Neural cell (in vitro differentiated cells): ENCODE results near the gene ZNF385D. TPM values are rescaled to one million over a fixed set of nuclear protein-coding genes. Genes with fewer than 3 reads are reported as not detected.

Experiments
- H2AFZ ChIP-seq: fragments of 200-600, 300-800 bp; sonication (generic), shearing (Covaris generic); 2 replicates; pipeline ENCODE4 v1.6.0; 2014; ENCODE audit warnings: low read depth, mild to moderate bottlenecking, antibody characterized with exemption, low read length, moderate library complexity
- H3F3A ChIP-seq: fragments of 200-600 bp; shearing (Covaris generic); 2 replicates; pipeline ENCODE4 v1.6.1; 2016; ENCODE audit warnings: mild to moderate bottlenecking, moderate library complexity, mixed read lengths, antibody characterized with exemption, low read length; ENCODE audit not compliant: insufficient read depth, poor library complexity, severe bottlenecking
- H3K27ac ChIP-seq: fragments of 200-600, 300-800 bp; sonication (generic), shearing (Covaris generic); 2 replicates; pipeline ENCODE4 v1.5.1; 2014; ENCODE audit warnings: mild to moderate bottlenecking, low read length, moderate library complexity
- H3K27me3 ChIP-seq: fragments of 300-800, 200-600 bp; sonication (generic), shearing (Covaris generic); 2 replicates; pipeline ENCODE4 v1.6.0; 2014; ENCODE audit warnings: mild to moderate bottlenecking, low read depth, low read length, moderate library complexity; ENCODE audit not compliant: insufficient read depth
- H3K36me3 ChIP-seq: fragments of 300-800, 200-600 bp; sonication (generic), shearing (Covaris generic); 2 replicates; pipeline ENCODE4 v1.5.1; 2014; ENCODE audit warnings: mild to moderate bottlenecking, antibody characterized with exemption, low read length, moderate library complexity; ENCODE audit not compliant: insufficient read depth
- H3K4me2 ChIP-seq: fragments of 300-800, 200-600 bp; sonication (generic), shearing (Covaris generic); 2 replicates; pipeline ENCODE4 v1.6.0; 2014; ENCODE audit warnings: mild to moderate bottlenecking, low read length
- H3K4me3 ChIP-seq: fragments of 300-800, 200-600 bp; sonication (generic), shearing (Covaris generic); 2 replicates; pipeline ENCODE4 v1.5.1; 2014; ENCODE audit warnings: mild to moderate bottlenecking, low read length, moderate library complexity
- H3K79me2 ChIP-seq: fragments of 200-600 bp; shearing (Covaris generic); replicated peaks from 2 replicates; pipeline ENCODE4 v1.6.0; 2014; ENCODE audit warnings: mild to moderate bottlenecking, low read length, moderate library complexity; ENCODE audit not compliant: insufficient read depth
- H3K9ac ChIP-seq: fragments of 300-800, 200-600 bp; sonication (generic), shearing (Covaris generic); 2 replicates; pipeline ENCODE4 v1.6.1; 2016; ENCODE audit warnings: mild to moderate bottlenecking, low read length, mixed read lengths
- H3K9me2 ChIP-seq: fragments of 200-600 bp; shearing (Covaris generic); 2 replicates; pipeline ENCODE4 v1.6.1; 2016; ENCODE audit warnings: mild to moderate bottlenecking, low read length, mixed read lengths; ENCODE audit not compliant: insufficient read depth
- H3K9me3 ChIP-seq: fragments of 200-600, 300-800 bp; sonication (generic), shearing (Covaris generic); 2 replicates; pipeline ENCODE4 v1.6.1; 2016; ENCODE audit warnings: mild to moderate bottlenecking, mixed run types, low read length, moderate library complexity, mixed read lengths
- H4K20me1 ChIP-seq: fragments of 200-600 bp; shearing (Covaris generic); 2 replicates; pipeline ENCODE4 v1.6.1; 2016; ENCODE audit warnings: mild to moderate bottlenecking, mixed run types; ENCODE audit not compliant: insufficient read depth
- EP300 ChIP-seq: fragments of 450-650 bp; conservative IDR thresholded peaks from 2 replicates; pipeline ENCODE4 v1.6.1; 2014; ENCODE audit warnings: antibody characterized with exemption, mild to moderate bottlenecking, moderate library complexity; ENCODE audit not compliant: poor library complexity, severe bottlenecking
- EZH2 ChIP-seq: fragments of 200-600, 300-800 bp; shearing (Covaris generic), sonication (generic); IDR thresholded peaks from 2 replicates; pipeline ENCODE4 v1.6.1; 2014; ENCODE audit warnings: antibody characterized with exemption, low read length, borderline replicate concordance, mild to moderate bottlenecking; ENCODE audit not compliant: insufficient read depth, poor library complexity, severe bottlenecking
- MXI1 ChIP-seq: fragments of 450-650 bp; conservative IDR thresholded peaks from 2 replicates; pipeline ENCODE4 v1.6.1; 2014; ENCODE audit warnings: antibody characterized with exemption, mild to moderate bottlenecking; ENCODE audit not compliant: poor library complexity, severe bottlenecking
- POLR2AphosphoS5 ChIP-seq: IDR thresholded peaks from 2 replicates; pipeline ENCODE4 v1.6.1; 2012
- RAD21 ChIP-seq: fragments of 450-650 bp; conservative IDR thresholded peaks from 2 replicates; pipeline ENCODE4 v1.6.1; 2014; ENCODE audit warnings: antibody characterized with exemption, mild to moderate bottlenecking, moderate library complexity
- SMC3 ChIP-seq: fragments of 450-650 bp; conservative IDR thresholded peaks from 2 replicates; pipeline ENCODE4 v1.6.1; 2014; ENCODE audit warnings: antibody characterized with exemption, mild to moderate bottlenecking, moderate library complexity; ENCODE audit not compliant: poor library complexity
- TAF1 ChIP-seq: IDR thresholded peaks from 2 replicates; pipeline ENCODE4 v1.6.1; 2012; ENCODE audit warnings: low read depth
- polyA plus RNA-seq: library from polyadenylated mRNA; depleted of rRNA; stranded (reverse); fragments of >200 nt; gene quantifications from 2 replicates; pipeline ENCODE4 v1.2.3, GENCODE V29; 2014
- TF ChIP-seq, protein P1 (sequence below): IDR thresholded peaks from 2 replicates; pipeline ENCODE4 v1.6.1; 2012; ENCODE audit warnings: borderline replicate concordance
- TF ChIP-seq, protein P2 (sequence below): fragments of 450-650 bp; IDR thresholded peaks from 2 replicates; pipeline ENCODE4 v1.5.1; 2014; ENCODE audit warnings: antibody characterized with exemption, mild to moderate bottlenecking, moderate library complexity; ENCODE audit not compliant: poor library complexity, severe bottlenecking

Gene ZNF385D
- polyA plus RNA-seq, 1 donor from 2014 or later: 3.4 TPM

GRCh38 chr3:21620511-21621155 is 130.4 kb downstream of the ZNF385D start:
- no peak overlapping the region for H3K4me2 ChIP-seq
- no peaks in the 10 kb centered on the region for H3F3A ChIP-seq
- H3K9me3 ChIP-seq: no peaks in the 10 kb centered on the region
- no peaks in the 10 kb centered on the region for H3K9me2 ChIP-seq
- no peaks in the 10 kb centered on the region for H3K79me2 ChIP-seq
- no peaks in the 10 kb centered on the region for H3K36me3 ChIP-seq
- no peaks in the 10 kb centered on the region for H4K20me1 ChIP-seq
- no peak overlapping the region for H2AFZ ChIP-seq
- H3K27ac ChIP-seq: no peak overlapping the region
- TF ChIP-seq POLR2AphosphoS5: no peak
- TF ChIP-seq RAD21: no peak
- TF ChIP-seq, protein P1, sequence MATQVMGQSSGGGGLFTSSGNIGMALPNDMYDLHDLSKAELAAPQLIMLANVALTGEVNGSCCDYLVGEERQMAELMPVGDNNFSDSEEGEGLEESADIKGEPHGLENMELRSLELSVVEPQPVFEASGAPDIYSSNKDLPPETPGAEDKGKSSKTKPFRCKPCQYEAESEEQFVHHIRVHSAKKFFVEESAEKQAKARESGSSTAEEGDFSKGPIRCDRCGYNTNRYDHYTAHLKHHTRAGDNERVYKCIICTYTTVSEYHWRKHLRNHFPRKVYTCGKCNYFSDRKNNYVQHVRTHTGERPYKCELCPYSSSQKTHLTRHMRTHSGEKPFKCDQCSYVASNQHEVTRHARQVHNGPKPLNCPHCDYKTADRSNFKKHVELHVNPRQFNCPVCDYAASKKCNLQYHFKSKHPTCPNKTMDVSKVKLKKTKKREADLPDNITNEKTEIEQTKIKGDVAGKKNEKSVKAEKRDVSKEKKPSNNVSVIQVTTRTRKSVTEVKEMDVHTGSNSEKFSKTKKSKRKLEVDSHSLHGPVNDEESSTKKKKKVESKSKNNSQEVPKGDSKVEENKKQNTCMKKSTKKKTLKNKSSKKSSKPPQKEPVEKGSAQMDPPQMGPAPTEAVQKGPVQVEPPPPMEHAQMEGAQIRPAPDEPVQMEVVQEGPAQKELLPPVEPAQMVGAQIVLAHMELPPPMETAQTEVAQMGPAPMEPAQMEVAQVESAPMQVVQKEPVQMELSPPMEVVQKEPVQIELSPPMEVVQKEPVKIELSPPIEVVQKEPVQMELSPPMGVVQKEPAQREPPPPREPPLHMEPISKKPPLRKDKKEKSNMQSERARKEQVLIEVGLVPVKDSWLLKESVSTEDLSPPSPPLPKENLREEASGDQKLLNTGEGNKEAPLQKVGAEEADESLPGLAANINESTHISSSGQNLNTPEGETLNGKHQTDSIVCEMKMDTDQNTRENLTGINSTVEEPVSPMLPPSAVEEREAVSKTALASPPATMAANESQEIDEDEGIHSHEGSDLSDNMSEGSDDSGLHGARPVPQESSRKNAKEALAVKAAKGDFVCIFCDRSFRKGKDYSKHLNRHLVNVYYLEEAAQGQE: no peak
- no peak for TF ChIP-seq MXI1
- no peak for TF ChIP-seq SMC3
- no peak for TF ChIP-seq TAF1
- TF ChIP-seq, protein P2, sequence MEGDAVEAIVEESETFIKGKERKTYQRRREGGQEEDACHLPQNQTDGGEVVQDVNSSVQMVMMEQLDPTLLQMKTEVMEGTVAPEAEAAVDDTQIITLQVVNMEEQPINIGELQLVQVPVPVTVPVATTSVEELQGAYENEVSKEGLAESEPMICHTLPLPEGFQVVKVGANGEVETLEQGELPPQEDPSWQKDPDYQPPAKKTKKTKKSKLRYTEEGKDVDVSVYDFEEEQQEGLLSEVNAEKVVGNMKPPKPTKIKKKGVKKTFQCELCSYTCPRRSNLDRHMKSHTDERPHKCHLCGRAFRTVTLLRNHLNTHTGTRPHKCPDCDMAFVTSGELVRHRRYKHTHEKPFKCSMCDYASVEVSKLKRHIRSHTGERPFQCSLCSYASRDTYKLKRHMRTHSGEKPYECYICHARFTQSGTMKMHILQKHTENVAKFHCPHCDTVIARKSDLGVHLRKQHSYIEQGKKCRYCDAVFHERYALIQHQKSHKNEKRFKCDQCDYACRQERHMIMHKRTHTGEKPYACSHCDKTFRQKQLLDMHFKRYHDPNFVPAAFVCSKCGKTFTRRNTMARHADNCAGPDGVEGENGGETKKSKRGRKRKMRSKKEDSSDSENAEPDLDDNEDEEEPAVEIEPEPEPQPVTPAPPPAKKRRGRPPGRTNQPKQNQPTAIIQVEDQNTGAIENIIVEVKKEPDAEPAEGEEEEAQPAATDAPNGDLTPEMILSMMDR: no peak
- no peak for TF ChIP-seq EZH2
- TF ChIP-seq EP300: no peak
- H3K4me3 ChIP-seq: no peak overlapping the region
- no peak overlapping the region for H3K9ac ChIP-seq
- no peaks in the 10 kb centered on the region for H3K27me3 ChIP-seq

DNA sequence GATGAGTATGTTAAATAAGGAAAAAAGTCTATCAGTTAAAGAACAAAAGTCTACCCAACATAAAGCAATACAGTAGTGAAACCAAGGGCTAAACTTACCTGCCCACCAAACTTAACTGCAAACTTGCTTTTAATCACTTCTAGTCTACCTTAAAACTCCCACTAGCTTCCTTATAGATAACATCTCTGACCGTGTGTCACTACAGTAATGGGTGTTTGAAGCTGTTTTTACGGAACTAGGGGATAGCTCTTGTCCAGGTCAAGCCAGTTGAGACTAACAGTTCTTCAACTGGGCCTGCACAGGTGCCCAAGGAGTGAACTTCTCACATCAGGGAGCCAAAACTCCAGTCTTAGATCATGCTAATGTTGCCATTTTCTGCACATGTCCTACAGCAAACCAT is 132.3 kb downstream of the ZNF385D start:
- Histone ChIP-seq H3K79me2 (no peaks in the 10 kb centered on the region), H3K36me3 (no peaks in the 10 kb centered on the region), H2AFZ (no peak overlapping the region), H4K20me1 (no peaks in the 10 kb centered on the region), H3K27ac (no peak overlapping the region), H3K4me3 (no peak overlapping the region), H3F3A (no peaks in the 10 kb centered on the region), H3K9me2 (no peaks in the 10 kb centered on the region), H3K9me3 (no peaks in the 10 kb centered on the region), H3K27me3 (no peaks in the 10 kb centered on the region), H3K4me2 (no peak overlapping the region), H3K9ac (no peak overlapping the region)
- TF ChIP-seq SMC3: no peak
- TF ChIP-seq, protein P1: no peak
- no peak for TF ChIP-seq RAD21
- no peak for TF ChIP-seq TAF1
- TF ChIP-seq EZH2: no peak
- no peak for TF ChIP-seq MXI1
- no peak for TF ChIP-seq EP300
- TF ChIP-seq, protein P2: no peak
- no peak for TF ChIP-seq POLR2AphosphoS5
